ENCODE data around the gene NRIP1. TPM values are rescaled to one million over a fixed set of nuclear protein-coding genes. Genes with fewer than 3 reads are reported as not detected.

NRIP1 gene
- total RNA-seq, 1 donor from 2014 or later = 104 TPM

DNA sequence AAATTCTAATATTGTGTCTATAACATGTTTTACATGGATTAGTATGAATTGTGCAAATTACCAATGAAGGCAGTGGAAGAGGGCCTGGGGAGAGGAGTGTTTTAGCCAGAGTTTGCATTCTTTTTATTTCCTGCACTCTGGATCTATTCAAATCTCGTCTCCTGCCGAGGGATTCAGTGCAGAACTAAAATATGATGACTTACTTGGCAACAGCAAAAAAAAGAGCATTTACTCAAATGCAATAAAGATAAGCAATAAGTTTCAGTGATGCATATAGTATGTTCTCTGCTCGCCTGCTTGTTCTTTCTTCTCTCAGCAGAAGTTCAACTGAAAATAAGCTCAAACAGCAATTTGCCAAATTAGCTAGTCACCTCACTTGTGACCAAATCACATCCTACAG lies 33.4 kb upstream of the NRIP1 start:
- H3K36me3 Mint-ChIP-seq = no peaks in the 10 kb centered on the region
- H3K4me3 Mint-ChIP-seq = no peak overlapping the region
- H3K4me1 Mint-ChIP-seq = peaks cover 11% of the 10 kb centered on the region
- TF ChIP-seq, protein P1, sequence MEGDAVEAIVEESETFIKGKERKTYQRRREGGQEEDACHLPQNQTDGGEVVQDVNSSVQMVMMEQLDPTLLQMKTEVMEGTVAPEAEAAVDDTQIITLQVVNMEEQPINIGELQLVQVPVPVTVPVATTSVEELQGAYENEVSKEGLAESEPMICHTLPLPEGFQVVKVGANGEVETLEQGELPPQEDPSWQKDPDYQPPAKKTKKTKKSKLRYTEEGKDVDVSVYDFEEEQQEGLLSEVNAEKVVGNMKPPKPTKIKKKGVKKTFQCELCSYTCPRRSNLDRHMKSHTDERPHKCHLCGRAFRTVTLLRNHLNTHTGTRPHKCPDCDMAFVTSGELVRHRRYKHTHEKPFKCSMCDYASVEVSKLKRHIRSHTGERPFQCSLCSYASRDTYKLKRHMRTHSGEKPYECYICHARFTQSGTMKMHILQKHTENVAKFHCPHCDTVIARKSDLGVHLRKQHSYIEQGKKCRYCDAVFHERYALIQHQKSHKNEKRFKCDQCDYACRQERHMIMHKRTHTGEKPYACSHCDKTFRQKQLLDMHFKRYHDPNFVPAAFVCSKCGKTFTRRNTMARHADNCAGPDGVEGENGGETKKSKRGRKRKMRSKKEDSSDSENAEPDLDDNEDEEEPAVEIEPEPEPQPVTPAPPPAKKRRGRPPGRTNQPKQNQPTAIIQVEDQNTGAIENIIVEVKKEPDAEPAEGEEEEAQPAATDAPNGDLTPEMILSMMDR (IDR thresholded peaks at IDR 0.05; ENCODE audit: unreplicated experiment) = no peak
- H3K9me3 Mint-ChIP-seq = no peaks in the 10 kb centered on the region
- H3K27ac Mint-ChIP-seq = peak overlapping the region; percentile 8
- no peak for DNase-seq (ENCODE audit: low spot score in 2 of 2, unreplicated experiment in 2 of 2)
- H3K27me3 Mint-ChIP-seq (ENCODE audit: low read depth) = no peaks in the 10 kb centered on the region

DNA sequence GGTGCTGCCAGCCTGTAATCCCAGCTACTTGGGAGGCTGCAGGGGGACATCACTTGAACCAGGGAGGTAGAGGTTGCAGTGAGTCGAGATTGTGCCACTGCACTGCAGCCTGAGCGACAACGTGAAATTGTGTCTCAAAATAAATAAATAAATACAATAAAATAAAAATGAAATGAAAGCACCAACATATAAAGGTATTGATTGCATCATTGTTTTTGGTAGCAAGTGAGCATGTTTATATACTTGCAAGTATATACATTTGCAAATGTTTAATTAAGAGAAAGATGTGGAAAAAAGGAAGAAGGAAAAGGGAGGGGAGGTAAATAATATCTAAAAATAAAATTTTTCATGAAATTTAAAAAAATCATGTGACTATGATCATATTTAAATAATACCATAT lies 32.8 kb upstream of the NRIP1 start:
- no peak overlapping the region for H3K27ac Mint-ChIP-seq
- H3K9me3 Mint-ChIP-seq = no peaks in the 10 kb centered on the region
- H3K4me1 Mint-ChIP-seq = peaks cover 11% of the 10 kb centered on the region
- no peak overlapping the region for H3K4me3 Mint-ChIP-seq
- no peak for DNase-seq (ENCODE audit: low spot score in 2 of 2, unreplicated experiment in 2 of 2)
- no peaks in the 10 kb centered on the region for H3K27me3 Mint-ChIP-seq (ENCODE audit: low read depth)
- TF ChIP-seq, protein P1 (IDR thresholded peaks at IDR 0.05; ENCODE audit: unreplicated experiment) = no peak
- no peaks in the 10 kb centered on the region for H3K36me3 Mint-ChIP-seq

DNA sequence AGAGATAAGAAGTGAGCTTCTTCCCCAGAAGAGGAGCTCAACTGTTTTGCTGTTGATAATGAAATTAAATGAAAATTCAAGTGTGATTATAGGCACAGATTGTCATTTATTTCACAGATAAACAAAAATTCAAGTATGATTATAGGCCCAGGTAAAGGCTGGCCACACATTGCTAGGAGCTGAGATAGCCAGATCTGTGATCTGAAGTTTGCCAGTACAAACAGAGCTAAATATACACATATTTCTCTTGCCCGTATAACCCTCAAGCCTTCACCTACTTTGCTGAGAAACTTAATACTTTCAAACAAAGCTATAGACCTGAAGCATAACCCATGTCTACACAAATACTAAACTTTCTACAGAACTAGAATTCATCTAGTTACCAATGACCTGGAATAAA lies 31.3 kb upstream of the NRIP1 start:
- peaks cover 11% of the 10 kb centered on the region for H3K4me1 Mint-ChIP-seq
- no peaks in the 10 kb centered on the region for H3K9me3 Mint-ChIP-seq
- no peak overlapping the region for H3K27ac Mint-ChIP-seq
- H3K27me3 Mint-ChIP-seq (ENCODE audit: low read depth) = no peaks in the 10 kb centered on the region
- no peak for DNase-seq (ENCODE audit: low spot score in 2 of 2, unreplicated experiment in 2 of 2)
- H3K36me3 Mint-ChIP-seq = no peaks in the 10 kb centered on the region
- H3K4me3 Mint-ChIP-seq = no peak overlapping the region
- TF ChIP-seq, protein P1 (IDR thresholded peaks at IDR 0.05; ENCODE audit: unreplicated experiment) = no peak

DNA sequence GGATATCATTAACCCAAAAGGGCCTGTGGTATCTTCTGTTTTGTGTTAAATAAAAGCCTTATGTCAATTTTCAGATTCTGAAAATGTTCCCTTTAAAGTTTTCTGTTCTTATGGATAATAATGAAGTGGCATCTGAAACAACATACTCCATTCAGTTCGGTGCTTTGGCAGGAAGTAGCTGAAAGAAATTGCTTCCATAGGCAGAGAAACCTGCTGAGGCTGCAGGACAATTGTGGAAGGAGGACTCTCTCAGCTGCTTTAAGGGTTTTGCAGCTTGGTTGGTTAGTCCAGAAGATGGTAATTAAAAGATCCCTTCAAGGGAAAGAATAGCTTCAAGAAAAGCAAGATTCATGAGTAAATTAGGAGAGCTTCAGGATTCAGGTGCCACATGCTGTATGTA lies 30.5 kb upstream of the NRIP1 start:
- Mint-ChIP-seq H3K27me3 (ENCODE audit: low read depth) (no peaks in the 10 kb centered on the region), H3K4me3 (no peak overlapping the region), H3K27ac (no peak overlapping the region), H3K36me3 (no peaks in the 10 kb centered on the region), H3K9me3 (no peaks in the 10 kb centered on the region), H3K4me1 (peaks cover 11% of the 10 kb centered on the region)
- TF ChIP-seq, protein P1 (IDR thresholded peaks at IDR 0.05; ENCODE audit: unreplicated experiment) = no peak
- no peak for DNase-seq (ENCODE audit: low spot score in 2 of 2, unreplicated experiment in 2 of 2)

DNA sequence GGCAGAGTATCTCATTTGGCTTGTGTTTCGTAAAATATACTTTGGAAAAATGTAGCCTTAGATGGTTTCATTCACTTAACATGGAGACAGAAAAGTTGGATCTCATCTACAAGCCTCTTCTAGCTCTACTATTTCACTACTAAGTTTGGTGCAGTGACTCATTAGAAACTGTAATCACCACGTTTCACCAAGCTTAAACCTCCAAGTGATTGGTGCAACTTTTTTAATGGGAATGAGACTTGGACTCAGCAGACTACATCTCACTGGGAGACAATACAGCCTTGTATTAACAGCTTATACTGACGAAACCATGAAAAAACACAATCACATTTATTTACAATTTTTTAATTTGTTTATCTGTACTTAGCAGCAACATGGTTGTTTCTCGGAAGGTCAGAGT lies 29.9 kb upstream of the NRIP1 start:
- TF ChIP-seq, protein P1 (IDR thresholded peaks at IDR 0.05; ENCODE audit: unreplicated experiment) = no peak
- H3K4me3 Mint-ChIP-seq = no peak overlapping the region
- H3K36me3 Mint-ChIP-seq = no peaks in the 10 kb centered on the region
- H3K4me1 Mint-ChIP-seq = peaks cover 11% of the 10 kb centered on the region
- H3K27me3 Mint-ChIP-seq (ENCODE audit: low read depth) = no peaks in the 10 kb centered on the region
- DNase-seq (ENCODE audit: low spot score in 2 of 2, unreplicated experiment in 2 of 2) = no peak
- no peak overlapping the region for H3K27ac Mint-ChIP-seq
- no peaks in the 10 kb centered on the region for H3K9me3 Mint-ChIP-seq

DNA sequence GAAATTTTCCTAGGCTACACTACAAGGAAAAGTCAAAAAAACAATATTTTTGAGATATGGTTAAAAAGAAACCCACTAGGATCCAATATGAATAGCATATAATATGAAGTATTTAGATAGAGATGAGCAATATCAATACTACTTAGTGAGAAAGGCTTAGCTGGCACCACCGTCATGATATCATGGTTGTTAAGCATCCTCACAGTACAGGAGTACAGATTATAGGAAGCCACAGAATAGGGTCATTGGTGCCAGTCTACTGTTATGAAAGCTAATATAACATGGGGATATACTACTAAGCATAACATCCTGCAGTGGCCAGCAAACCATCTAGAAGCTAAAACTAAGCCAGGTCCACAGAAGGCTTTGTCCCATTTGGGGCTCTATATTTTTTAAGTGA lies 28.4 kb upstream of the NRIP1 start:
- H3K9me3 Mint-ChIP-seq = no peaks in the 10 kb centered on the region
- H3K36me3 Mint-ChIP-seq = no peaks in the 10 kb centered on the region
- TF ChIP-seq, protein P1 (IDR thresholded peaks at IDR 0.05; ENCODE audit: unreplicated experiment) = no peak
- peaks cover 4% of the 10 kb centered on the region for H3K4me1 Mint-ChIP-seq
- no peaks in the 10 kb centered on the region for H3K27me3 Mint-ChIP-seq (ENCODE audit: low read depth)
- no peak overlapping the region for H3K4me3 Mint-ChIP-seq
- no peak overlapping the region for H3K27ac Mint-ChIP-seq
- DNase-seq (ENCODE audit: low spot score in 2 of 2, unreplicated experiment in 2 of 2) = no peak

Data from mesothelial cell of epicardium (in vitro differentiated cells).